Body of pancreas (tissue), 4 donors: ENCODE results near the gene FAM3D. TPM values are rescaled to one million over a fixed set of nuclear protein-coding genes. Genes with fewer than 3 reads are reported as not detected.
"Not testable (repeated sequence)": the region's sequence is repeated elsewhere in the genome, so short reads cannot be mapped to it uniquely, and the experiment has no call there.

ENCODE experiments used
- ATAC-seq: fragments of 150-250 bp; one replicate; pipeline ENCODE4 v1.9.1; 2016
- DNase-seq, 4 donors: peaks; one replicate each; pipeline ENCODE4 v3.0.0-alpha.2; 2019
- H3K27ac ChIP-seq, 4 donors: fragments of 200-600 bp; sonication (generic); 1 replicate in 3 of 4; 2 replicates in 1 of 4; pipeline versions ENCODE4 v1.5.1 to v1.6.1; 2016 to 2019; ENCODE audit warnings: mild to moderate bottlenecking in 1 of 4, mixed read lengths in 1 of 4, moderate library complexity in 1 of 4
- H3K27me3 ChIP-seq, 2 donors: fragments of 200-600 bp; sonication (generic); one replicate each; pipeline ENCODE4 v1.6.0; 2016; ENCODE audit warnings: mild to moderate bottlenecking in 1 of 2
- H3K36me3 ChIP-seq, 2 donors: fragments of 200-600 bp; sonication (generic); replicated peaks in 1 of 2; 2 replicates each; pipeline ENCODE4 v1.5.1; 2016; ENCODE audit warnings: low read depth in 2 of 2; ENCODE audit not compliant: insufficient read depth in 1 of 2
- H3K4me1 ChIP-seq: fragments of 200-600 bp; sonication (generic); one replicate; pipeline ENCODE4 v1.6.0; 2016
- H3K4me3 ChIP-seq, 2 donors: fragments of 200-600 bp; sonication (generic); 1 replicate in 1 of 2; 2 replicates in 1 of 2; pipeline ENCODE4 v1.5.1; 2016 to 2019
- H3K9me3 ChIP-seq, 3 donors: fragments of 200-600 bp; sonication (generic); 1 replicate in 2 of 3; 2 replicates in 1 of 3; pipeline ENCODE4 v1.5.1; 2016
- CTCF ChIP-seq, 7 experiments: fragments of 450-650 bp in 4 of 7; fragments of 200-600 bp in 3 of 7; sonication (generic) in 3 of 7; IDR thresholded peaks; one replicate each; pipeline ENCODE4 v1.5.1; 2016 to 2019; ENCODE audit warnings: antibody characterized with exemption in 7 of 7
- POLR2A ChIP-seq, 3 donors: fragments of 450-650 bp; IDR thresholded peaks; one replicate each; pipeline ENCODE4 v1.6.1; 2016; ENCODE audit warnings: antibody characterized with exemption in 3 of 3, mild to moderate bottlenecking in 2 of 3
- WGBS, 2 donors: methylation state at CpG; one replicate each; pipeline ENCODE4 v1.1.5; 2017; 5-methylcytosine and 5-hydroxymethylcytosine counted together
- intact Hi-C: fragments of 100-400 bp; cut with DNase I; formaldehyde crosslinking; loops from one replicate; pipeline ENCODE4 v1.15.1; 2023
- total RNA-seq, 2 donors: library from RNA; depleted of rRNA; stranded (reverse); fragments of >200 nt; gene quantifications; one replicate each; pipeline ENCODE4 v1.1.0, GENCODE V29; 2016

The FAM3D gene
- total RNA-seq, 2 donors from 2014 or later: 1.8 TPM; not detected in 1

DNA sequence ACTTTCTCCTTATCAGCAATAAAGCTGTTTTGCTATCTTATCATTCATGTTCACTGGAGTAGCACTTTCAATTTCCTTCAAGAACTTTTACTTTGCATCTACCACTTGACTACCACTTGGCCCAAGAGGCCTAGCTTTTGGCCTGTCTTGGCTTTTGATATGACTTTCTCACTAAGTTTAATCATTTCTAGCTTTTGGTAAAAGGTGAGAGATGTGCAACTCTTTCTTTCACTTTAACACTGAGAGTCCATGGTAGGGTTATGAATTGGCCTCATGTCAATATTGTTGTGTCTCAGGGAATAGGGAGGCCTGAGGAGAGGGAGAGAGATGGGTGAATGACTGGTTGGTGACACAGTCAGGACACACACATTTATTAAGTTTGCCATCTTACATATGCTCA, 31.0 kb upstream of the FAM3D start:
- Histone ChIP-seq H3K9me3 (no peaks in the 10 kb centered on the region), H3K36me3 (no peaks in the 10 kb centered on the region), H3K4me1 (peaks cover 6% of the 10 kb centered on the region), H3K27me3 (no peaks in the 10 kb centered on the region), H3K27ac (no peak overlapping the region), H3K4me3 (no peak overlapping the region)
- TF ChIP-seq CTCF (IDR thresholded peaks at IDR 0.05) (no peak), POLR2A (IDR thresholded peaks at IDR 0.05) (no peak)
- intact Hi-C loops: no loop called here
- DNase-seq (no peak), ATAC-seq (no peak)

DNA sequence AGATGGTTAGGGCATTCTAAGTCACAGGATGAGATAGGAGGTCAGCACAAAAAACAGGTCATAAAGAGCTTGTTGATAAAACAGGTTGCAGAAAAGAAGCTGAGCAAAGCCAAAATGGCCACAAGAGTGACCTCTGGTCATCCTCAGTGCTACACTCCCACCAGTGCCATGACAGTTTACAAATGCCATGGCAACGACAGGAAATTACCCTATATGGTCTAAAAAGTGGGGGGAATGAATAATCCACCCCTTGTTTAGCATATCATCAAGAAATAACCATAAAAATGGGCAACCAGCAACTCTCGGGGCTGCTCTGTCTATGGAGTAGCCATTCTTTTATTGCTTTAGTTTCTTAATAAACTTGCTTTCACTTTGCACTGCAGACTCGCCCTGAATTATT, 30.2 kb upstream of the FAM3D start:
- intact Hi-C loops, DNase-seq, H3K27ac ChIP-seq, ATAC-seq, H3K9me3 ChIP-seq, H3K4me1 ChIP-seq, H3K4me3 ChIP-seq, H3K27me3 ChIP-seq, H3K36me3 ChIP-seq: not testable (repeated sequence)
- WGBS, 2 donors: 77 to 80% methylated on average over 3 of the region's 3 CpGs

- intact Hi-C loops: no loop called here
- Histone ChIP-seq H3K27ac (no peak overlapping the region), H3K27me3 (no peaks in the 10 kb centered on the region), H3K4me1 (peaks cover 6% of the 10 kb centered on the region), H3K4me3 (no peak overlapping the region), H3K9me3 (no peaks in the 10 kb centered on the region), H3K36me3 (no peaks in the 10 kb centered on the region)
- ATAC-seq (no peak), DNase-seq (no peak)
- WGBS, 2 donors: 20 to 44% methylated on average over 1 of the region's 1 CpG
- TF ChIP-seq CTCF (IDR thresholded peaks at IDR 0.05) (no peak), POLR2A (IDR thresholded peaks at IDR 0.05) (no peak)
Observed at GRCh38 chr3:58696093-58696492, 29.5 kb upstream of the FAM3D start.

- intact Hi-C loops, H3K27ac ChIP-seq, H3K9me3 ChIP-seq, H3K27me3 ChIP-seq, ATAC-seq, H3K4me3 ChIP-seq, H3K36me3 ChIP-seq, DNase-seq, H3K4me1 ChIP-seq: not testable (repeated sequence)
- 76 to 83% methylated on average over 4 of the region's 4 CpGs for WGBS, 2 donors
Observed at GRCh38 chr3:58695284-58695683, 28.7 kb upstream of the FAM3D start.

- Histone ChIP-seq H3K27me3 (no peaks in the 10 kb centered on the region), H3K4me3 (no peak overlapping the region), H3K4me1 (peaks cover 6% of the 10 kb centered on the region), H3K9me3 (no peaks in the 10 kb centered on the region), H3K36me3 (no peaks in the 10 kb centered on the region), H3K27ac (peak overlapping the region in 1 of 4 donors; percentile 22)
- no peak for TF ChIP-seq POLR2A (IDR thresholded peaks at IDR 0.05)
- TF ChIP-seq CTCF (IDR thresholded peaks at IDR 0.05): no peak
- ATAC-seq (peak; percentile 12), DNase-seq (no peak)
- intact Hi-C loops: no loop called here
- WGBS, 2 donors: 47 to 48% methylated on average over 7 of the region's 7 CpGs
Observed at GRCh38 chr3:58693940-58694850, 27.6 kb upstream of the FAM3D start.

- WGBS, 2 donors: 85% methylated on average over 1 of the region's 1 CpG
- no peak for DNase-seq
- H3K4me3 ChIP-seq: no peak overlapping the region
- ATAC-seq: no peak
- intact Hi-C loops: no loop called here
- H3K4me1 ChIP-seq: peaks cover 6% of the 10 kb centered on the region
- no peaks in the 10 kb centered on the region for H3K36me3 ChIP-seq
- H3K27ac ChIP-seq: no peak overlapping the region
- H3K27me3 ChIP-seq: no peaks in the 10 kb centered on the region
- H3K9me3 ChIP-seq: no peaks in the 10 kb centered on the region
- no peak for TF ChIP-seq POLR2A (IDR thresholded peaks at IDR 0.05)
- no peak for TF ChIP-seq CTCF (IDR thresholded peaks at IDR 0.05)
Observed at GRCh38 chr3:58692484-58692883, 25.9 kb upstream of the FAM3D start.
